Measurements from ENCODE around the gene WDR41. TPM values are rescaled to one million over a fixed set of nuclear protein-coding genes. Genes with fewer than 3 reads are reported as not detected.

WDR41 gene
- total RNA-seq, 1 experiment from 2014 or later = 39.8 TPM

- DNase-seq (ENCODE audit: low spot score) = no peak
- H3K4me3 Mint-ChIP-seq = no peak overlapping the region
- ATAC-seq = no peak
- ChIA-PET POLR2A (no interaction called here), CTCF (no interaction called here)
- peaks cover 40% of the 10 kb centered on the region for H3K27me3 Mint-ChIP-seq (ENCODE audit: low read depth)
- no peak for TF ChIP-seq TP53 (CRISPR knock-in tag; IDR thresholded peaks at IDR 0.05)
- no peak for TF ChIP-seq ATF6 (CRISPR knock-in tag; IDR thresholded peaks at IDR 0.05)
- no peak for TF ChIP-seq NFE2L1 (CRISPR knock-in tag; IDR thresholded peaks at IDR 0.05)
- no peak for TF ChIP-seq ZSCAN18 (CRISPR knock-in tag; IDR thresholded peaks at IDR 0.05)
- TF ChIP-seq NFYB (CRISPR knock-in tag; conservative IDR thresholded peaks at IDR 0.05; ENCODE audit: low read depth) = no peak
- TF ChIP-seq PRDM15 (CRISPR knock-in tag; IDR thresholded peaks at IDR 0.05) = no peak
- TF ChIP-seq NFATC4 (CRISPR knock-in tag; IDR thresholded peaks at IDR 0.05) = no peak
- no peak for TF ChIP-seq IRF1 (CRISPR knock-in tag; IDR thresholded peaks at IDR 0.05)
- TF ChIP-seq KAT7 (CRISPR knock-in tag; IDR thresholded peaks at IDR 0.05; ENCODE audit: borderline replicate concordance) = no peak
- TF ChIP-seq STAT6 (CRISPR knock-in tag; conservative IDR thresholded peaks at IDR 0.05; ENCODE audit: low read depth) = no peak
- TF ChIP-seq HMGXB4 (CRISPR knock-in tag; IDR thresholded peaks at IDR 0.05) = no peak
- no peak for TF ChIP-seq CDX4 (CRISPR knock-in tag; IDR thresholded peaks at IDR 0.05; ENCODE audit: borderline replicate concordance)
- TF ChIP-seq ZBTB21 (CRISPR knock-in tag; IDR thresholded peaks at IDR 0.05; ENCODE audit: borderline replicate concordance) = no peak
- TF ChIP-seq SP1 (CRISPR knock-in tag; conservative IDR thresholded peaks at IDR 0.05) = no peak
- no peak for TF ChIP-seq USF1 (CRISPR knock-in tag; IDR thresholded peaks at IDR 0.05)
- TF ChIP-seq ZNF317 (CRISPR knock-in tag; IDR thresholded peaks at IDR 0.05; ENCODE audit: borderline replicate concordance, low read depth) = no peak
- H3K4me1 Mint-ChIP-seq = no peaks in the 10 kb centered on the region
- H3K36me3 Mint-ChIP-seq = no peaks in the 10 kb centered on the region
- H3K27ac Mint-ChIP-seq = no peak overlapping the region
- peaks cover 19% of the 10 kb centered on the region for H3K9me3 Mint-ChIP-seq
Observed at GRCh38 chr5:77498952-77499351, 6.8 kb upstream of the WDR41 start.
